HUES48 (cell line): ENCODE results near the gene ACAP1.

ENCODE experiments used
- H3K27ac ChIP-seq: one replicate; pipeline ENCODE4 v1.7.0; 2013; ENCODE audit warnings: low read depth, low read length, inconsistent platforms
- H3K27me3 ChIP-seq: 2 replicates; pipeline ENCODE4 v1.6.1; 2013; ENCODE audit warnings: mild to moderate bottlenecking, low read length; ENCODE audit not compliant: control insufficient read depth, insufficient read depth
- H3K36me3 ChIP-seq: 2 replicates; pipeline ENCODE4 v1.6.1; 2013; ENCODE audit warnings: low read length; ENCODE audit not compliant: control insufficient read depth, insufficient read depth
- H3K4me1 ChIP-seq: 2 replicates; pipeline ENCODE4 v1.6.1; 2013; ENCODE audit warnings: mild to moderate bottlenecking, low read length; ENCODE audit not compliant: control insufficient read depth, insufficient read depth
- H3K4me3 ChIP-seq: 2 replicates; pipeline ENCODE4 v1.5.1; 2013; ENCODE audit warnings: mild to moderate bottlenecking, low read depth, low read length
- H3K9ac ChIP-seq: 2 replicates; pipeline ENCODE4 v1.6.1; 2013; ENCODE audit warnings: mild to moderate bottlenecking, low read depth, low read length, moderate library complexity
- H3K9me3 ChIP-seq: 2 replicates; pipeline ENCODE4 v1.6.1; 2013; ENCODE audit warnings: low read length; ENCODE audit not compliant: control insufficient read depth, insufficient read depth

Gene ACAP1, protein sequence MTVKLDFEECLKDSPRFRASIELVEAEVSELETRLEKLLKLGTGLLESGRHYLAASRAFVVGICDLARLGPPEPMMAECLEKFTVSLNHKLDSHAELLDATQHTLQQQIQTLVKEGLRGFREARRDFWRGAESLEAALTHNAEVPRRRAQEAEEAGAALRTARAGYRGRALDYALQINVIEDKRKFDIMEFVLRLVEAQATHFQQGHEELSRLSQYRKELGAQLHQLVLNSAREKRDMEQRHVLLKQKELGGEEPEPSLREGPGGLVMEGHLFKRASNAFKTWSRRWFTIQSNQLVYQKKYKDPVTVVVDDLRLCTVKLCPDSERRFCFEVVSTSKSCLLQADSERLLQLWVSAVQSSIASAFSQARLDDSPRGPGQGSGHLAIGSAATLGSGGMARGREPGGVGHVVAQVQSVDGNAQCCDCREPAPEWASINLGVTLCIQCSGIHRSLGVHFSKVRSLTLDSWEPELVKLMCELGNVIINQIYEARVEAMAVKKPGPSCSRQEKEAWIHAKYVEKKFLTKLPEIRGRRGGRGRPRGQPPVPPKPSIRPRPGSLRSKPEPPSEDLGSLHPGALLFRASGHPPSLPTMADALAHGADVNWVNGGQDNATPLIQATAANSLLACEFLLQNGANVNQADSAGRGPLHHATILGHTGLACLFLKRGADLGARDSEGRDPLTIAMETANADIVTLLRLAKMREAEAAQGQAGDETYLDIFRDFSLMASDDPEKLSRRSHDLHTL

DNA sequence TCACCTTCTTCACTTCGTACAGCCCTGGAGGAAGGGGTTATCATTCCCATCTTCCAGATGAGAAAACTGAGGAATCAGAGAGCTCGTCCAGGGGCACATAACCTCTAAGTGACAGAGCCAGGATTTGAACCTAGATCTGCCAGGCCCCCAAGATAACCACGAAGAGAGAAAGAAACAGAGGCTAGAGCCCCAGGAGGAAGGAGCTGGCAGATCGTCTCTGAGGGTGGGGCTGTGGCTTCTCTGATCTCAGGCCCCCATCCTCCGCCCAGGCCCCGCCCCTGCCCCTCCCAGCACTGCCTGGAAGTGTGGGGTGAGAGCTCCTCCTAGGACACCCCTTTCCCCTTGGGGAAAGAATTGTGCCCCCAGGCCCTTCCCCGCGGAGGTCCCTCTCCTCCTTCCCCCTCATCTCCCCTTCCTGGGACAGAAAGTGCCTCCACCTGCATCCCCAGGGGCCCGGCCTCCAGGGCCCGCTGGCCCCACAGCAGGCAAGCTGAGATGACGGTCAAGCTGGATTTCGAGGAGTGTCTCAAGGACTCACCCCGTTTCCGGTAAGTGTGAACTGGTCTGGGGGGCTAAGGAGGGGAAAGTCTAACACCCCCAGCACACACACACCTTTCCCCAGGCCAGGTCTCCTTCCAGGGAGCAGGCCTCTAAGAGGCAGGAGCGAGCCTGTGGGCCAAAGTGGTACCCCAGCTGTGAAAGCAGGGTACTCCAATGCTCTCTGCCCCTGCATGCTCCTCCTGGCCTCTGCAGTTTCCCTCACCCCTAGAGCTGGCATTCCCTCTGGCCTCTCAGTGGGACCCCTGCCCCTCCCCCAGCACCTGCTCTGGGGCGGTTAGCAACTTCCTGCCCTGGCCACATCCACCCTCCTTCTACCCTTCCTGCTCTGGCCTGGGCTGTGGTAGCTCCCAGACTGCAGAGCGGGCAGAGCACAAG, at the start of gene ACAP1:
TSS of gene ACAP1 (plus strand) at position 290 of the 936 bp plus-strand sequence. CDS start at position 496, 206 bp downstream.
- Histone ChIP-seq H3K27ac (peak within 1 kb of the TSS; percentile 77), H3K36me3 (no peaks in the 10 kb centered on the region), H3K4me3 (peak within 1 kb of the TSS; percentile 41), H3K9me3 (no peaks in the 10 kb centered on the region), H3K4me1 (peaks cover 11% of the 10 kb centered on the region; the same call in 1 of the 2 replicates), H3K27me3 (no peaks in the 10 kb centered on the region), H3K9ac (peak within 1 kb of the TSS; percentile 5; the same call in 1 of the 2 replicates)

DNA sequence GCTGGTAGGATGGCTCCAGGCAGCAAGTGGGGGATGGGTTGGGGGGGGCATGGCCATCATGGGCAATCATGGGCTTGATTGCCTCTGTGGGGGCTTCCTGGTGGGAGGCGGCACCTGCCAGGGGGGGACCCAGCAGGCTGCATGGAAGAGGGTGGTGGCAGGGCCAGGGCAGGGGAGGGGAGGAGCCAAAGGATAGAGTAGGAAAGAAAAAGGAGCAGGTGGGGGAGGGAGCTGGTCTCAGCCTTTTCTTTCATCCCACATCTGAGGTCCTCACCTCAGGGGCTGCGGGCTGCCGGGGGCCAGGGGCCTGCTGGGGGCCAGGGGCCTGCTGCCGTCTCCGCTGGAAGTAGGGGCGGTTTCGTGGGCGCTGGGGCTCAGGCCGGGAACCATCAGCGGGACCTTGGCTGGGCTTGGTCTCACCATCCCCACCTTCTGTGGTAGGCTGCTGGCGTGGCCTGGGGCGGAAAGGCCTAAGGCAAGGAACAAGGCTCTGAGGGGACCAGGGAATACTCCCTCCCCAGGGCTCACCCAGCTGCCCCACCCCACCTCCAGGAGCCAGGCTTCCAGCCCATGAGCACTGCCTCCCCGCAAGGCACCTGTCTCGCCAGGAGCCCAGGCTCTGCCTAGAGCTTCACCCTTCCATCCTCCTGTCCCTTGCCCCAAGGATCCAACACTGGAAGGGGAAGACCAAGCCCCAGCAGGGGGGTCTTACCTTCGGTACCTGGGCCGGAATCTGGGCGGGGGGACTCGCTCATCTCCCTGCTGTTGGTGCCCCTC, 46.9 kb upstream of the ACAP1 start:
- H3K4me1 ChIP-seq = peaks cover 6% of the 10 kb centered on the region
- 0 out of 2 replicates have a peak, but pooled peaks cover 8% of the 10 kb centered on the region for H3K36me3 ChIP-seq
- peaks cover 6% of the 10 kb centered on the region; the same call in 1 of the 2 replicates for H3K27me3 ChIP-seq
- no peak overlapping the region for H3K27ac ChIP-seq
- H3K9me3 ChIP-seq = no peaks in the 10 kb centered on the region
- H3K4me3 ChIP-seq = no peak overlapping the region
- H3K9ac ChIP-seq = no peak overlapping the region

DNA sequence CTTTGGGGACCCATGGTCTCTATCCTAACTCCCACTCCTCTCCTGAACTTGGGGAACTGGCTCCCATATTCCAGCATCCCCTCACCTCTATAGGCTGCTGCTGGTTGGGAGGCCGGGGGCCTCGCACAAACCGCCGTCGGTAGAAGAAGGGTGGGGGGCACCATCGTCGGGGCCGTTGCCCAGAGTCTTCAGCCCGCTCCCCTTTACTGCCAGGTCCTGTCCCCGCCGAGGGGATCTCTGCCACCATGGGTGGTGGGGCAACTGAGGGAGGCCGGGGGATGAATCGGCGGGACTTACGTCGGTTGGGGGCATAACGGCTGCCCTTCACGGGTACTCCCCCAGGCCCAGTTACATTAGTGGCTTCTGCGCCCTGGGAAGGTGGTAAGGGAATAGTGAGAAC, 46.2 kb upstream of the ACAP1 start:
- peaks cover 10% of the 10 kb centered on the region for H3K27me3 ChIP-seq
- no peaks in the 10 kb centered on the region for H3K9me3 ChIP-seq
- H3K9ac ChIP-seq = no peak overlapping the region
- H3K27ac ChIP-seq = no peak overlapping the region
- no peak overlapping the region for H3K4me3 ChIP-seq
- H3K4me1 ChIP-seq = peaks cover 6% of the 10 kb centered on the region
- H3K36me3 ChIP-seq = 0 out of 2 replicates have a peak, but pooled peaks cover 5% of the 10 kb centered on the region

DNA sequence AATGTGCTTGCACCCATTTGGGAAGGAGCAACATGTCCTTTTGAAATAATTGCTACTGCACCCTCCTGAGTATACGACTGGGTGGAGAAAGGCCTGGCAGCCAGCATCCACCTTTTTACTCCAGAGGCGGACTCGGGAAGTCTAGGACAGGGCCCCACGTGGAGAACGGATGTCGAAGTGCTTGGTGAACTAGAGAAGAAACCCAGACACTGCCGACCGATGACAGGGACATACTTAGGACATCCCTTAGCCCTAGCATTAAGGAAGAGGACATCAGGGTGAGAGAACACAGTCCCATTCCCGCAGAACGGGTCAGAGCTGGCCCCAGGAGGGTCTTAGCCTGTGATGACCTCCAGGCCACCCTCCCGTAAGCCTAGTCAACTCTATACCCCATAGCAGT, 45.6 kb upstream of the ACAP1 start:
- H3K36me3 ChIP-seq = 0 out of 2 replicates have a peak, but pooled peaks cover 3% of the 10 kb centered on the region
- H3K4me3 ChIP-seq = no peak overlapping the region
- no peak overlapping the region for H3K9ac ChIP-seq
- peaks cover 15% of the 10 kb centered on the region for H3K27me3 ChIP-seq
- H3K9me3 ChIP-seq = no peaks in the 10 kb centered on the region; the same call in 1 of the 2 replicates
- peaks cover 6% of the 10 kb centered on the region for H3K4me1 ChIP-seq
- no peak overlapping the region for H3K27ac ChIP-seq

DNA sequence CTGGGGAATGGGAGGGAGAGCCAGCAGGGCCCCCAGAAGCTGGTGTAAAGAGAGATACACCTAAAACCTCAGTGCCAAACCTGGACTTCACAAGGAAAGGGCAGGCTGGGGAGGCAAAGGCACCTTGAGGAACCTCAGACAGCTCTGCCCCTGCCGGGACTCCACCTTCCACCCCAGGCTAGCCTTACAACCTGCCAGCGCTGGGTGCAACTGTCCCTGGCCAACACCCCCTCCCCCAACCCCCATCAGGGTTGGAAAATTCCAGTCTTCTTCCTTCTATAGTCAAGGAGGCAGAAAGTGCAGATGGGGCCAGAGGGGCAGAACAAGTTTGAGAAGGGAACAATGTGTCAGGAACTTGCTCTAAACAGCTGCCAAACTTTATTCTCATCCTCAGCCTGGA, 44.1 kb upstream of the ACAP1 start:
- H3K27me3 ChIP-seq = peaks cover 27% of the 10 kb centered on the region

DNA sequence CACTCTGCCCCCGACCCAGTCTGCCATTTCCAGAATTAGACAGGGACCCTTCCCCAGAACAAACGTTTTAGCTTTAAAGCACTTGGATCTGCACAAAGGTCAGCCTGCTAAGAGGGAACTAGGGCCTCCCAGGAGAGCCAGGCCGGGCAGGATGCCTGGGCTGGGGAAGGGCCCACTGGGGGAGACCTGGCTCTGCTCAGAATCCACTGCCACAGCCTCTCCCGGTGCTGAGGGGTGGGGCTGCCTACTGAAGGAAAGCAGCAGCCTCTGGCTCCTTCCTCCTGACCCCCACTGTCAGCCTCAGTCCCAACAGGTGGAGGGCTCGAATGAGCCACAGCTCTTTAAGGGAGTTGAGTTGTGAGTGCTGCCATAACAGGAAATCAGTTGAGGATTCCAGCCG, 43.6 kb upstream of the ACAP1 start:
- H3K4me3 ChIP-seq = no peak overlapping the region
- H3K9ac ChIP-seq = no peak overlapping the region
- H3K27ac ChIP-seq = no peak overlapping the region
- H3K36me3 ChIP-seq = 0 out of 2 replicates have a peak, but pooled peaks cover 2% of the 10 kb centered on the region
- H3K4me1 ChIP-seq = peaks cover 9% of the 10 kb centered on the region
- peaks cover 27% of the 10 kb centered on the region for H3K27me3 ChIP-seq
- no peaks in the 10 kb centered on the region; the same call in 1 of the 2 replicates for H3K9me3 ChIP-seq

More for the DNA sequence above, 44.1 kb upstream of the ACAP1 start:
- Histone ChIP-seq H3K27ac (no peak overlapping the region), H3K9ac (no peak overlapping the region), H3K9me3 (no peaks in the 10 kb centered on the region; the same call in 1 of the 2 replicates), H3K4me3 (no peak overlapping the region), H3K4me1 (peaks cover 9% of the 10 kb centered on the region), H3K36me3 (0 out of 2 replicates have a peak, but pooled peaks cover 3% of the 10 kb centered on the region)

DNA sequence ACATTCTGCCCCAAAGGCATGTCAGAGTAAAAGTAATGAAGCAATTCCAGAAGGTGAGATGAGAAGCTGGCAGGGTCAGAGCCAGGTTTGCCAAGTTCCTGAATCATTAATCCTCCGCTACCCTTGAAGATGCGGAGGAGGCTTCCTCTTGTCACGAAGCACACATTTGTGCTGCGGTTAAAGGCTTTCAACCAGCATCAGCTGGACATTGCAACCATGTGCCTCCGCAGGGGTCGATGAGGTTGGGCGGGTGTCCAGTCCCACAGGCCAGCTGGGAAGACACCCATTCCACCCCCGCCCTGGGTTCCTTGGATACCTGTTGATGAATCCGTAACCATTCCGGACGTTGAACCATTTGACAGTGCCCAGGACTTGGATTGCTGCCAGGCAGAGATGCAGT, 43.2 kb upstream of the ACAP1 start:
- no peak overlapping the region for H3K4me3 ChIP-seq
- H3K9me3 ChIP-seq = no peaks in the 10 kb centered on the region; the same call in 1 of the 2 replicates
- no peak overlapping the region for H3K9ac ChIP-seq
- no peaks in the 10 kb centered on the region for H3K36me3 ChIP-seq
- H3K27me3 ChIP-seq = peaks cover 27% of the 10 kb centered on the region
- no peak overlapping the region for H3K27ac ChIP-seq
- peaks cover 9% of the 10 kb centered on the region for H3K4me1 ChIP-seq

DNA sequence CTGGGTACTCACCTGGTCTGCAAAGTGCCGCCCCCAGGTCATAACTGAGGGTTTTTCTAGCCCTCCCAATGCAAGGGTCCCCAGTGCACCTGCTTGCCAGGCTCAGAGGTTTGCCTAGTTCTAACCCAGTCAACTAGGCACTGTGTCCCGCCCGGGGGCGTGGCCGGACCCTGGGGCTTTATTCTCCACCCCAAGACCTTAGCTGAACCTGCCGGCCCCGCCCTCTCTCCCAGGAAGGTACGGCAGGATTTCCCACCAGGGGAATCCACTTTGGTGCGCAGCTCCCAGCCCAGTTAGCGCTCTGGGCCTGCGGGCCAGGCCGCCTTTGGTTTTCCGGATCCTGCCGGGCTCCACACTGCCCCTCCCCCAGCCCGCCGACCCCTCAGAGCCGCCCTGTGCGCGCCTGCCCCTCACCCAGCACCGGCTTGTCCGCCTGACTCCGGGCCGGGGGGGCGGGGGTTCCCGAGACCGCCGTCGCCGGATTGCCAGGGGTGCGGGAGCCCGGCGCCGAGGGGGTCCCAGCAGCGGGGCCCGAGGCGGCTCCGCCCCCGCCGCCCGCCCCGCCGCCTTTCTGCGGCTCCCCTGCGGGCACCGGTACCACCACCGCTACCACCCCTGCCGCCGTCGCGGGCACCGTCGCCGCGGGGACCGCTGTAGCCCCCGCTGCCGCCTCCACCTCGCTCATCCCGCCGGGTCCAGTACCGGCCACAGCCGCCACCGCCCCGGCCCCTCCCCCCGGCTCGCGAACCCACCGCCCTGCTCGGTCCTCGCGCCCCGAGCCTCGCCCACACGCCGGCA, 42.3 kb upstream of the ACAP1 start:
- H3K4me3 ChIP-seq = peak overlapping the region; percentile 55
- no peaks in the 10 kb centered on the region for H3K36me3 ChIP-seq
- no peak overlapping the region for H3K9ac ChIP-seq
- no peaks in the 10 kb centered on the region; the same call in 1 of the 2 replicates for H3K9me3 ChIP-seq
- peak overlapping the region; percentile 47 for H3K27ac ChIP-seq
- H3K27me3 ChIP-seq = peaks cover 27% of the 10 kb centered on the region
- peaks cover 9% of the 10 kb centered on the region for H3K4me1 ChIP-seq

DNA sequence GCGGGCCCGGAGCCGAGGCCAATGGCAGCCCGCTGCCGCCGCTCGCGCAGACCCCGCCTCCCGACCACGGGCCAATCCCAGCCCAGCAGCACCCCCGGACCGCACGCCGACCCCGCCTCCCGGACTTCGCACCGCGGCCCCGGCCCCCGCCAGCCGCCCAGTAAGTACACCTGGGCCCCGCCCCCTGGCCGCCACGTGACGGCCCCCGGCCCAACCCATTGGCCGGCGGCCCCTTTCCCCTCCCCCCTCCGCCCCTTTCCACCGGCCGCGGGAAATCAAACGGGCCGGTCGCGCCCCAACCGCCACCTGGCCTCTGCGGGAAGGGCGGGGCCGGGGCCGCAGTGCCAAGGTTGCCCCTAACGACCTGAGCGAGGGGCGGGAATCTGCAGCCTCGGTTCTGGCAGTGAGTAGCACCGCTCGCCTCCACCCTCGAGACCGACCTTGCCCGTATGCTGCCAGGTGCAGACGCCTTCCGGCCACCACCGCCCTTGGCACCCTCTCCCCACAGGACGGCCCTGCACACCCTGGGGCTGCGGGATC, 41.6 kb upstream of the ACAP1 start, which contains the start of gene YBX2:
TSS of gene YBX2 (minus strand) at position 26 of the 540 bp plus-strand sequence. CDS start 139 bp downstream, outside the sequence.
- Histone ChIP-seq H3K9ac (no peak within 1 kb of the TSS), H3K27ac (peak within 1 kb of the TSS; percentile 47), H3K4me3 (peak within 1 kb of the TSS; percentile 66)

More for the DNA sequence above, 41.6 kb upstream of the ACAP1 start, which contains the start of gene YBX2:
- Histone ChIP-seq H3K36me3 (no peaks in the 10 kb centered on the region), H3K9me3 (no peaks in the 10 kb centered on the region; the same call in 1 of the 2 replicates), H3K4me1 (peaks cover 9% of the 10 kb centered on the region), H3K27me3 (peaks cover 27% of the 10 kb centered on the region)
